C4-2B (cell line): Measurements from ENCODE around the gene SLC12A1.

ENCODE experiments used
- CTCF ChIP-seq: fragments of 450-650 bp; conservative IDR thresholded peaks from 2 replicates; pipeline ENCODE4 v1.5.1; 2017; ENCODE audit warnings: mild to moderate bottlenecking
- ZFX ChIP-seq: fragments of 450-650 bp; IDR thresholded peaks from 2 replicates; pipeline ENCODE4 v1.6.1; 2017

GRCh38 chr15:48330105-48330785 is 124.1 kb downstream of the SLC12A1 start:
- TF ChIP-seq CTCF (no peak), ZFX (no peak)
